AG09309 (cell line): ENCODE measurements around the gene BHLHE23.

Experiments used
- DNase-seq: peaks from one replicate; pipeline ENCODE4 v3.0.0-alpha.2; 2010; ENCODE audit warnings: low read depth
- H3K4me3 ChIP-seq: 2 replicates; pipeline ENCODE4 v1.5.1; 2011; ENCODE audit warnings: mild to moderate bottlenecking, low read depth, low read length, moderate library complexity; ENCODE audit not compliant: control insufficient read depth
- TF ChIP-seq, protein P1 (sequence below): IDR thresholded peaks from 2 replicates; pipeline ENCODE4 v1.5.1; 2011; ENCODE audit warnings: mild to moderate bottlenecking, low read depth, low read length, inconsistent platforms; ENCODE audit not compliant: insufficient read depth, control insufficient read depth; ENCODE audit errors: missing control alignments

The BHLHE23 gene

DNA sequence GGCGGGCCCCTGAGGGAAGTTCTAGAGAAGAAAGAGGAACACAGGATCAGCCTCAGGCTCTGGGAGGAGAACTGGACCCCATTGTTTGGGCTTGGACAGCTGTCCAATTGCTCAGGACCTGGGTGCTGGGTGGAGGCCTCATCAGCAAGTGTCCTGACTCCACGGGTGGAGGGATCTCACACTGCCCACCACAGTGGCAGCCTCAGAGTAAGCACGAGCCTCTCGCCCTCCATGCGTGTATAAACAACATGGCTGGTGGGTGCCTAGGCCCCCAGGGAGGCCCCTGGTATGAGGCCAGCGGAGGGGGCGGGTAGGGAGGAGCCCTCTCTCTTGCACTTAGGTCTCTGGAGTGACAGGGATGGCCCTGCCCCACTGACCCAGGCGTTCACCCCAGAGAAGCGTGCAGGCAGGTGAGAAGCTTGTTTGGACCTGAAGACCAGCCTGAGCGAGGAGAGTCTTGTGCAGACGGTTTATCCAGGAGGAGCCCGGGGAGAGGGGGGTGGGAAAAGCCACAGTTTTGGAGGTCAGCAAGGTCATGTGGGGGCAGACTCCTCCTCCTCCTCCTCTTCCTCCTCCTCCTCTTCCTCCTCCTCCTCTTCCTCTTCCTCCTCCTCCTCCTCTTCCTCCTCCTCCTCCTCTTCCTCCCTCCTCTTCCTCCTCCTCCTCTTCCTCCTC, 41.9 kb upstream of the BHLHE23 start:
- TF ChIP-seq, protein P1, sequence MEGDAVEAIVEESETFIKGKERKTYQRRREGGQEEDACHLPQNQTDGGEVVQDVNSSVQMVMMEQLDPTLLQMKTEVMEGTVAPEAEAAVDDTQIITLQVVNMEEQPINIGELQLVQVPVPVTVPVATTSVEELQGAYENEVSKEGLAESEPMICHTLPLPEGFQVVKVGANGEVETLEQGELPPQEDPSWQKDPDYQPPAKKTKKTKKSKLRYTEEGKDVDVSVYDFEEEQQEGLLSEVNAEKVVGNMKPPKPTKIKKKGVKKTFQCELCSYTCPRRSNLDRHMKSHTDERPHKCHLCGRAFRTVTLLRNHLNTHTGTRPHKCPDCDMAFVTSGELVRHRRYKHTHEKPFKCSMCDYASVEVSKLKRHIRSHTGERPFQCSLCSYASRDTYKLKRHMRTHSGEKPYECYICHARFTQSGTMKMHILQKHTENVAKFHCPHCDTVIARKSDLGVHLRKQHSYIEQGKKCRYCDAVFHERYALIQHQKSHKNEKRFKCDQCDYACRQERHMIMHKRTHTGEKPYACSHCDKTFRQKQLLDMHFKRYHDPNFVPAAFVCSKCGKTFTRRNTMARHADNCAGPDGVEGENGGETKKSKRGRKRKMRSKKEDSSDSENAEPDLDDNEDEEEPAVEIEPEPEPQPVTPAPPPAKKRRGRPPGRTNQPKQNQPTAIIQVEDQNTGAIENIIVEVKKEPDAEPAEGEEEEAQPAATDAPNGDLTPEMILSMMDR: no peak
- no peak overlapping the region for H3K4me3 ChIP-seq
- DNase-seq: no peak

DNA sequence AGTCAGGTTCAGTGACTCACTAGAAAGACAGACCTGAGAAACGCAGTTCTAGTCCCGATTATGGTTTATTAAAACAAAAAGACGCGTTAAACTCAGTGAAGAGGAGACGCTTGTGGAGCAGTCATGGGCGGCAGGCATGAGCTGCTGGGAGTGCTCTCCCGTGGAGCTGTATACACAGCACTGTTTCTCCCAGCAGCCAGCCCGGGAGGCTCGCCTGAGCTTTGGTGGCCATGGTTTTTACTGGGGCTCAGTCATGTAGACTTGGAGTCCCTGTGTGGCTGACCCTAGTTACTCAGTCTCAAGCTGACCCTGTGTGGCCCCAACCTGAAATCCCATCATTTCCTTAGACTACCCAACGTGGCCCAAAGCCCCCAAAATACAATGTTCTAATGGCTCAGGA, 41.2 kb upstream of the BHLHE23 start:
- DNase-seq: no peak
- TF ChIP-seq, protein P1: no peak
- no peak overlapping the region for H3K4me3 ChIP-seq

DNA sequence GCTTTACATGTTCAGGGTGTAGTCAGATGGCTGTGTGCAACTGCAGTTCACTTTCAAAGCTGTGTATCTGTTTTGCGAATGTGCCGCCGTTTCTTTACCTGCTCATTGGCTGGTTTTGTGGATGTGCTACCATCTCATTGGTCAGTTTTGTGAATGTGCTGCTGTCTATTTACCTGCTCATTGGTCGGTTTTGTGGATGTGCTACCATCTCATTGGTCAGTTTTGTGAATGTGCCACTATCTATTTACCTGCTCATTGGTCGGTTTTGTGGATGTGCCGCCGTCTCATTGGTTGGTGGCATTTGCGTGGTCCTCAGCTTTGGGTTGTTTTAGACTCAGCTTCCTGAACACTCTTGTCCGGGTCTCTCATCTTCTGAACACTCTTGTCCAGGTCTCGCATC, 40.5 kb upstream of the BHLHE23 start:
- TF ChIP-seq, protein P1: no peak
- H3K4me3 ChIP-seq: no peak overlapping the region
- DNase-seq: no peak

DNA sequence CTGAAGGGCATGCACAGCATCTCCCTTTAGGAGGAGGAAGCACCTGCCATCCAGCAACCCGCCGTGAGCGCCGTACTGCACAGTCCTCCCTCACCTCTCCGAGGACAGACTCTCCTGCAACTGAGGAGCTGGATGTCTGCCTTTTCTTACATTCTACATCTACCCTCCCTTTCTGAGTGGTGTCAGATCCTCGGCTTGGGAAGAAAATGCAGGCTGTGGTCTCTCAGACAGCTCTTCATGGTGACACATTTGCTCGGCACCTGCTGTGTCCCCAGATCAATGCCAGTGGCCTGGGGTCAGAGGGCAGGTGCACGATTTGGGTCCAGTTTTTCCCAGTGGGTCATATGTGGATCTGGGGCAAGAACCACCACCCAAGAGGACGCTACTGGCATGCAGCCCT, 40.1 kb upstream of the BHLHE23 start:
- TF ChIP-seq, protein P1: no peak
- H3K4me3 ChIP-seq: no peak overlapping the region
- DNase-seq: no peak

DNA sequence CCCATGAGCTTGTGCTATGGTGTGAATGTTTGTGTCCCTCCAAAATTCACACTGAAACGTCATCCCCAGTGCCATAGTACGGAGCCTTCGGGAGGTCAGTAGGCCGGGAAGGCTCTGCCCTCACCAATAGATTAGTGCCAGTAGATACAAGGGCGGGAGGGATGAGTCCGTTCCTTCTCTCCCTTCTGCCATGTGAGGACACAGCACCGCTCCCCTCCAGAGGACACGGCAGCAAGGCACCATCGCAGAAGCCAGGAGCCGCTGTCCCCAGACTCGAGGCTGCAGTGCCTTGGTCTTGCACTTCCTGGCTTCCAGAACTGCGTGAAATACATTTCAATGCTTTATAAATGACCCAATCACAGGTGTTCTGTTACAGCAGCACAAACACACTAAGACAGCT, 39.2 kb upstream of the BHLHE23 start:
- TF ChIP-seq, protein P1: no peak
- no peak for DNase-seq
- no peak overlapping the region for H3K4me3 ChIP-seq

DNA sequence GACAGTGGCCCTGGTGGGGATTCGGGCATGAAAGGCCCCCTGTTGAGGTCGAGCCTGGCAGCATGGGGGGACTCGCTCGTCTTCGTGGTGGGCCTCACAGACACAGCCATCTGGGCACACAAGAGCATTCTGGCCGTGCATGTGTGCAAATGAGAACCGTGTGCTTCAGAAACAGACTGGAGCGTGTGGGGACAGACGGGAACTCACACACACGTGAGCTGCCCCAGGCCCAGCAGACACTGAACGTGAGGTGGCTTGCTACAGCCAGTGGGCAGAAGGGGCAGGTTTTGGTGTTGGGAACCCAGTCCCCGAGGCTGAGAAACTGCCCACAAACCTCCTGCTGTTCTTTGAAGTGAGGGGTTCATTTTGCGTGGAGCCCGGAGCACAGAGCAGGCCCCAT, 38.6 kb upstream of the BHLHE23 start:
- H3K4me3 ChIP-seq: no peak overlapping the region
- DNase-seq: no peak
- TF ChIP-seq, protein P1: no peak
